Tibial nerve (tissue), 4 donors: ENCODE results near the gene AGO4.

Experiments used
- CTCF ChIP-seq, 5 experiments: fragments of 200-600 bp in 3 of 5; fragments of 450-650 bp in 2 of 5; sonication (generic) in 3 of 5; IDR thresholded peaks; one replicate each; pipeline ENCODE4 v1.5.1; 2016 to 2019; ENCODE audit warnings: antibody characterized with exemption in 5 of 5, mild to moderate bottlenecking in 3 of 5, moderate library complexity in 2 of 5
- EP300 ChIP-seq, 2 donors: sonication (generic); formaldehyde crosslinking; IDR thresholded peaks; one replicate each; pipeline ENCODE4 v1.6.1; 2017; ENCODE audit warnings: antibody characterized with exemption in 2 of 2, mild to moderate bottlenecking in 1 of 2
- POLR2A ChIP-seq, 2 donors: fragments of 450-650 bp; IDR thresholded peaks; one replicate each; pipeline ENCODE4 v1.6.1; 2017; ENCODE audit warnings: antibody characterized with exemption in 2 of 2, mild to moderate bottlenecking in 2 of 2, moderate library complexity in 2 of 2

GRCh38 chr1:35850716-35851115, 42.9 kb downstream of the AGO4 start:
- TF ChIP-seq CTCF (IDR thresholded peaks at IDR 0.05) (no peak), EP300 (IDR thresholded peaks at IDR 0.05) (no peak), POLR2A (IDR thresholded peaks at IDR 0.05) (no peak)
